ENCODE measurements around the gene SLC12A7. TPM values are rescaled to one million over a fixed set of nuclear protein-coding genes. Genes with fewer than 3 reads are reported as not detected.

SLC12A7 gene
- total RNA-seq, 1 donor from 2014 or later = 21.6 TPM

DNA sequence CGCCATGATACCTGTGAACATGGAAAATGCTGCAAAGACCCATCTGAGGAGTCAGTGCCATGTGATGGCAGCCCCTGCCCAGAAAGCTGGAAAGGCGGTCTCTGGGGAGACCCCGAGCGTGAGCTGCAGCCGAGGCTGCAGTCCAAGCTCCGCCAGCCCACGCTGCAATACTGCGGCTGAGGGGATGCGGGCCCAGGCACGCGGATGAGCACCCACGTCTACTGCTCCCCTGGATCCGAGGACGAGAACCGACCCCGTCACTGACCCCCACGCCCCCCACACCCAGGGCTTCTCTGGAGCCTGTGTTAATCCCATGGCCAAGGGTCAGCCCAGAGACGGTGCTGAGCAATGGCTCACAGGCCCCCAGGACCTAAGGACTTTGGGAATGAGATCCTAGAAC, 32.4 kb downstream of the SLC12A7 start:
- no peak for DNase-seq (ENCODE audit: low read depth, low spot score)

DNA sequence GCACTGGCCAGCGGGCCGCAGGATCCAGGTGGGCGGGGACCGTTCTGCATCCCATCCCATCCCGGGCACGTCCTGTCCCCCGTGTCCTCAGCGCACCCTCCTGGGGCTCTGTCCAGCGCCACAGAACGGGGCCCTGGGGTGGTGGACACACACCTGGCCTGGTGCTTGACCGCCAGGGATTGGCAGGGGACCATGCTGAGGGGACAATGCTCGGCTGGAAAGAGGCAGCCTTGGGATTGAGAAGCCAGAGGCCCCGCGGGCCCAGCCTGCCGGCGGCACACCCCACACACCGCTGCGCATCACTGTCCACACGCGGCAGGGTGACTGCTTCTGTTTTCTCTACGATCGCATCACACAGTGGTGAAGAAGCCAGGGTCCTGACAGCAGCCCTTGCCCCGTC, 33.0 kb downstream of the SLC12A7 start:
- DNase-seq (ENCODE audit: low read depth, low spot score) = no peak

DNA sequence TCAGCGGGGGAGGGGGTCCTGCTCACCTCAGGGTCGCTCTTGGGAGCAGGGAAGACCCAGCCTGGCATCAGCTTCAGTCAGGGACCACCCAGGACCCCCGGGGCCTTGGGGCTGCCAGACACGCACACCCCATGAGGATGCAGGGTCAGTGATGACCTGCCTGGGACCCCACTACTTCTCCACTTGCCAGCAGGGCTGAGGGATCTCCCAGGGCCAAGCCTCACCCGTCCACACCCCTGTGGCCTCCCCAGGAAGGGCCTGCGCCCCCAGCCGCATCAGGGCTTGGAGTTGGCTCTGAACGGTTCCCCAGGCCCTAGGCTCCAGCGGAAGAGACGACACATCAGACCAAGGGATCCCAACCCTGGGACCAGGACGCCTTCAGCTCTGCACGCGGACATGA, 33.7 kb downstream of the SLC12A7 start:
- no peak for DNase-seq (ENCODE audit: low read depth, low spot score)

DNA sequence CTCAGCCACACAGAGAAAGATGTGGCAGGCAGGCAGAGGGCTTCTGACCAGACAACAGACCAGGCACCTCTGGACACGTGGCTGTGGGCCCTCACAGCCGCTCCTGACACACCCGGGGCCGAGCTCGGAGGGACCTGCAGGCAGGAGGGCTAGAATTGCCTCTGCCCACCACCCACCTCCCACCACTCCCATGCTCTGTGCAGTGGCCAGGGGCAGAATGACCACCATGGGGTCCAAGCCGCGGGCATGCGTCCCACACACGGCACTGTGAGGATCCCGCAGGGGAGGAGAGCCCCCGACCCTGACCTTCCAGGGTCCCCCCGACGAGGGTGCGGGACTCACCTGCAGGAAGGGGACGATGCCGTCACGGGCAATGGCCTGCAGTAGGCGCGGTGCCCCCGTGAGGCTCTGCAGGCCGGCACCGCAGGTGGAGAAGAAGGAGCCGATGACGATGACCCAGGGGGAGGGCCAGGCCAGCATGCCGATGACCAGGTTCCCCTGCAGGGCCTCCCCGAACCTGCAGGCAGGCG, 34.3 kb downstream of the SLC12A7 start:
- no peak for DNase-seq (ENCODE audit: low read depth, low spot score)

DNA sequence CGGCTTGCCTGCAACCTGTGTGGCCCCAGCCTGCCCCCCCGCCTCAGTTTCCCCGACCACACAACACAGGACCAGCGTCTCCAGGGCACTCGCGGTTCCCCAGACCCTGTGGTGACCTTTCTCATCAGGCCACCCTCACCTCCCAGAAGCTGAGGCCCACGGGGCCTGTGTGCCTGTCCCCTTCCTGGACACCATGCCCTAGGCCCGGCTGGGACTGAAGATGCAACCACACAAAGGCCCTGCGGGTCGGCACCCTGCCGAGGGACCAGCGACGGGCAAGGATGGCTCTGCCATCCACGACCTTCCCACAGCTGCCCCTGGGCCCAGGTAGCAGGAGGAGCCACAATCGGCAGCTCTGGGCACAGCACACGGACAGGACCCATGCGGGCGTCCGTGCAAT, 34.8 kb downstream of the SLC12A7 start:
- DNase-seq (ENCODE audit: low read depth, low spot score) = no peak

DNA sequence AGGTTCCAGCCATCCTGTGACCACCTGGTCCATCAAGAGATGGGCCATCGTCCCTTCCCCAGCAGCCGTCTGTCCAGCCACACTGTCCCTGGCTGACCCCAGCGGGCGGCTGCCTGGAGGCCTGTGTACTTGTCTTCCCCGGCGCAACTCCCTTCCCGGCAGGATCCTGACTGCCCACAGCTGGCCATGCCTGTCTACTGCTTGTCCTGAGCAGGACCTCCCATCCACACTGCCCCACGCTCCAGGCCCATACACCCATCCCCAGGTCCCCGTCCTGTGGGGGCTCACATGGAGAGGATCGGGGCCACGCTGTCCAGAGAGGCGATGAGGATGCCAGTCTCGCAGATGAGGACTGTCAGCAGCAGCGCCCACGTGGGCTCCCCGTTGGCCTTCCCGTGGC, 35.5 kb downstream of the SLC12A7 start:
- no peak for DNase-seq (ENCODE audit: low read depth, low spot score)

DNA sequence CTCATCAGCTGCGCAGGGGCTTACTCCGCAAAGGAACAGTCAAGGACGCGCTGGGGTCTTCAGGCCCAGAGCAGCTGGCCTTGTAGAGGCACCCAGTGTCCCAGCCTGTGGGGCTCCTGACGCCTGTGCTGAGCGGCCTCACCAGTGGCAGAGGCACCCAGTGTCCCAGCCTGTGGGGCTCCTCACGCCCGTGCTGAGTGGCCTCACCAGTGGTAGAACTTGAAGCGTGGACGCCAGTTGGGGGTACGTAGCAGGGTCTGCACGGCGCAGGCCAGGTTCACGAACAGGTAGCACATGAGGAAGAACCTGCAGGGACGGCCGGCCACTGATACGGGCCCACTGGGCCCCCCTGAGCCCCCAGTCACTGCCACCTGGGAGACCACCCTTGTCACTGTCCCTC, 35.9 kb downstream of the SLC12A7 start:
- DNase-seq (ENCODE audit: low read depth, low spot score) = no peak

DNA sequence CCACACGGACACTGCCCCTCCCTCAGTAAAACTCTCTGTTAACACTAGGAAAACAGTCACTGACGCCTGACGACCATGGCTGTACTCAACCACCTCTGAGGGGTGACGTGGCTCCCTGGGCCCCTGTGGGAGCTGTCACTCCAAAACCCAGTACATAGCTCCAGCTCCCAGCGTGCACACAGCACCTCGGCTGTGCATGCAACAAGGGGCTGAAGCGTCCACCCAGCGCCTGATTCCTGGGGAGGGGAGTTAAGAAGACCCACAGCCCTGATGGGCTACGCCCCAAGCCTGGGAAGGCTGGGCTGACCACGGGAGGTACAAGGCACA, 36.3 kb downstream of the SLC12A7 start:
- no peak for DNase-seq (ENCODE audit: low read depth, low spot score)

DNA sequence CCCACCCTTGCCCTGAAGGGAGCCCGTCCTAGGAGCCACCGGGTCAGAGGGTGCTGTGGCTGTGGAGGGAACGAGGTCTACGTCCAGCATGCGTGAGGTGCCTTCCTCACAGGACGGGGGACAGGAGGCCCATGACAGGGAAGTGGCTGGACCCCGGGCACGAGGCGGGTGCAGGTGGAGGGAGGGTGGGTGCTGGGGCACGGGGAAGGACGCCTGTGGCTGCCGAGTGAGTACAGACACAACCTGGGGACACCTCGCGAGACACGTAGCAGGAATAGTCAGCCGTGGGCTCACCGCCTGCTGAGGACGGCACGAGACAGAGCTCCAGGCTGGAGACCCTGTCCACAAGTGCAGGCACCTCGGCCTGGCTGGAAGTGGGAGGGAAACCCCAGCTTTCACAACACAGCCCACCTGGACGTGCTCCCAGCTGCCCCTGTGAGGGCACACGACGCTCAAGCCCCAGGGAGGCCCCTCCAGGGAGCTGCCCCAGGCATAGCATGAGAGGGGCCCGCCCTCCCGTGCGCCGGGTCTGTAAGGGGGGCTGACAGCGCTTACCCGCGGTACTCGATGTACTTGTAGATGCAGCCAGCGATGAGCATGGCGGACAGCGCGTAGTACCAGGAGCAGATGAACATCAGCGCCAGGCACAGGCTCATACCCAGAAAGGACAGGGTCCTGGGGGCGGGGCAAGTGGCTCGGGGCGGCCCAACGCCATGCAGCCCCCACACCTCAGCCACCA, 36.9 kb downstream of the SLC12A7 start:
- no peak for DNase-seq (ENCODE audit: low read depth, low spot score)

DNA sequence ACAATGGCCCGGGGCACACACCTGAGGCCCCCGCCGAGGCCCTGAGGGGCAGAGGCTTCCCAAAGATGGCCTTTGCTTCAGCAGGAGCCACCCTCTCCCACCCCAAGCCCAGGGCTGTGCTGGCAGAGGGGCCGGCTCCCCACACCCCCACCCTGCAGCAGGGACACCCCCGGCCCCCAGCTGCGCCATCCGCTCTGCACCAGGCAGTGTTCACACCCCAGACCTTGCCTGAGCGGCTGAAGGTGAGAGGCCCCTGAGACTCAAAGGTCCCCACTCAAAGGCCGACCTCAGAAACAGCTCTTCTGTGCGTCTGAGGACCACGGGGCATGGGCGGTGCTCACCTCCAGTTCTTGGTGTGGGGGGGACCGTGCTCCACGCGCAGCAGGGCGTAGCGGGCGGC, 37.6 kb downstream of the SLC12A7 start:
- DNase-seq (ENCODE audit: low read depth, low spot score) = no peak

DNA sequence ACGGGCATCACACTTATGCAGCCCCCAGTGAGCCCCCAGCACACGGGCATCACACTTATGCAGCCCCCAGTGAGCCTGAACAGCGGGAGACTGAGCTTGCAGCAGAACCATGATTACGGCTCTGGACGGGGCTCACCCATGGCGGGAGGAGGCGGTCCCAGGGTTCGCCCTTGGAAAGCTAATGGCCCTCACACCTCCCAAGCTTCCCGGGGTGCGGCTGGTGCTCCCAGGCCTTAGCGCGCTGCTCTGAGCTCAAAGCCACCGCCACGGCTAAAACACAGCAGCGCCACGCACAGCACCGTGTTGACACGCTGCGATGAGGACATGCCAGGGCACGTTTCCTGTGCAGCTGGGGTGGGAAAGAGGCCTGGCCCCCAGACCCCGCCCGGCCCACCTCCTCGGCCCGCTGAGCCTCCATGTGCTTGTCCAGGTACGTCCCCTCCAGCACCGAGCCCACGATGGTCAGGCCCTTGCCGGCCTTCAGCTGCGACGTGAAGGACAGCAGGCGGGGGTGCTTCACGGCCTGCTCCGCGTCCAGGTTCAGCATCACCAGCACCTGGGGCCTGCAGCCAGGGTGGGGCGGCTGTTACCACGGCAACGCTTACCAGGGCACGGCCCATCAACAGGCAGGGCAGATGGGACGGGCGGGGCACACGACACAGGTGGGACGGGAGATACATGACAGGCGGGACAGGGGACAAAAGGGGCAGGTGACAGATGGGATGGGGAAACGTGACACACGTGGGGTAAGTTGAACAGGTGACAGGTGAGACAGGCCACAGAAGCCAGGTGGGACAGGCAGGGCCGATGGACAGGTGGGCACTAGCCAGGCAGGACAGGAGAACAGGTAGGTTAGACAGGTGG, 38.4 kb downstream of the SLC12A7 start:
- no peak for DNase-seq (ENCODE audit: low read depth, low spot score)

DNA sequence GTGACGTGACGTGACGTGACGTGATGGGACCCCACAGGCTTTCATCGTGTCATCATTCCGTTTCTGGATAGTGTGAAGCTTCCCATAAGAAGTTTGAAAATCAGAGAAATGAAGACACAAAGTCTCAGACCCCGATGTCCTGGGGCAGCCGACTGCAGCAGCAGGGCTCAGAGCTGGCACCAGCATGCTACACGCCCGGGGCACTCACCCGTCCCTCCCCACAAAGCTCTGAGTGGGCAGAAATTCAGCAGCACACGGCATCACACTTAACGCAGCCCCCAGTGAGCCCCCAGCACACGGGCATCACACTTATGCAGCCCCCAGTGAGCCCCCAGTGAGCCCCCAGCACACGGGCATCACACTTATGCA, 42.2 kb downstream of the SLC12A7 start:
- no peak for DNase-seq (ENCODE audit: low read depth, low spot score)

DNA sequence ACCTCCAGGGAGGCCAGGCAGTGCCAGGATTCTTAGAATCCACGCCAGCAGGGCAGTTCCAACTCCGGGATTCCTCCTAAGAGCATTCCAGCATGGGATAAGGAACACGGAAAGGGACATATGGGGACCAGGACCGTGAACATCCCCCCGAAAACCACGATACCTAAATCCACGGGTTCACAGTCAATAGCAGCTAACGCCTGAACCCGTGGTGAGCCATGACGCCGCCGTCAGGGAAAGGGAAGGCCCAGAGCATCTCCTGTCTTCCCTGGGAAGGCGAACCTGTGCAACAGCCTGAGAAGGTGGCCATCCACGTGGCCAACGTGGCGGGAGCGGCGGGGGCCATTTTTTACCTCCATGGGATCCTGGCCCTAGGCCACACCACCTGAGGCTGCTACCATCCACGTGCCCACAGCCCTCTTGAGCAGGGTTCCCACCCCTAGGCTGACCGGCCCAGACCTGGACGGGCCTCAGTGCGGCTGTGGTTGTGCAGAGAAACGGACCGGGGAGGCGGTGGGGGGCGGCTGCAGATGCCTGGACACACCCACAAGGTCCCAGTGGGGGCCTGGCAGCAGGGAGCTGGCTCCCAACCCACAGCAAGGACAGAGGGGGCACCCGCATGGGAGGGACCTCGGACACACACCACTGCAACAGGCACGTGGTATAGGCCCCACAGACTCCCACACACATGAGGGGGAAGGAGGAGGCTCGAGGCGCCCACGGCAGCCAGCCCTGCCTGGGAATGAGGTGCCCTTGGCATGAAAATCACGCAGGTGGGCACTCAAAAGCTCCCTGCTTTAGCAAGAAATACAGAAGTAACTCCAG, 42.8 kb downstream of the SLC12A7 start:
- DNase-seq (ENCODE audit: low read depth, low spot score) = no peak

DNA sequence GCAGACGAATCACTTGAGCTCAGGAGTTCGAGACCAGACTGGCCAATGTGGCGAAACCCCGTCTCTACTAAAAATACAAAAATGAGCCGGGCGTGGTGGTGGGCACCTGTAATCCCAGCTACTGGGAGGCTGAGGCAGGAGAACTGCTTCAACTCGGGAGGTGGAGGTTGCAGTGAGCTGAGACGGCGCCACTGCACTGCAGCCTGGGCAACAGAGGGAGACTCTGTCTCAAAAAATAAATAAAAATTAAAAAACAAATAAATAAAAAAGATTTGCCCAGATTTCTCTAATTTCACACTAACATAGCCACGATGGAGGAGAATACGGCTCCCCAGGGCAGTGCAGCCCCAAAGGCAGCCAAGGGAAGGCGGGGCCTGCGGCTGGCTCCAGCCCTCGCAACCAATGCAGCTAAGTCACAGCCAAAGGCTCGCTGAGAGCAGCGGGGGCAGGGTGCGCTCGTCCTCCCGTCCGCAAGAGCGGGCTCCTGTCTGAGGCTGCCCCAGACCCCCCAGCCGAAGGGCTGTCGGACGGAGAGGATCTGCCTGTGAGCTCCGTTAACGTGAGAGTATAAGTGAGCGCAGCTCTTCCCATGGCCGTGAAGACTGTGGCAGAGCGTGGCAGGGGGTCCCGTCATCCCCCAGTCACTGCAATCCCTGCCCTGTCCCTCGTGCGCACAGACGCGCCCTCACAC, 43.5 kb downstream of the SLC12A7 start:
- no peak for DNase-seq (ENCODE audit: low read depth, low spot score)

DNA sequence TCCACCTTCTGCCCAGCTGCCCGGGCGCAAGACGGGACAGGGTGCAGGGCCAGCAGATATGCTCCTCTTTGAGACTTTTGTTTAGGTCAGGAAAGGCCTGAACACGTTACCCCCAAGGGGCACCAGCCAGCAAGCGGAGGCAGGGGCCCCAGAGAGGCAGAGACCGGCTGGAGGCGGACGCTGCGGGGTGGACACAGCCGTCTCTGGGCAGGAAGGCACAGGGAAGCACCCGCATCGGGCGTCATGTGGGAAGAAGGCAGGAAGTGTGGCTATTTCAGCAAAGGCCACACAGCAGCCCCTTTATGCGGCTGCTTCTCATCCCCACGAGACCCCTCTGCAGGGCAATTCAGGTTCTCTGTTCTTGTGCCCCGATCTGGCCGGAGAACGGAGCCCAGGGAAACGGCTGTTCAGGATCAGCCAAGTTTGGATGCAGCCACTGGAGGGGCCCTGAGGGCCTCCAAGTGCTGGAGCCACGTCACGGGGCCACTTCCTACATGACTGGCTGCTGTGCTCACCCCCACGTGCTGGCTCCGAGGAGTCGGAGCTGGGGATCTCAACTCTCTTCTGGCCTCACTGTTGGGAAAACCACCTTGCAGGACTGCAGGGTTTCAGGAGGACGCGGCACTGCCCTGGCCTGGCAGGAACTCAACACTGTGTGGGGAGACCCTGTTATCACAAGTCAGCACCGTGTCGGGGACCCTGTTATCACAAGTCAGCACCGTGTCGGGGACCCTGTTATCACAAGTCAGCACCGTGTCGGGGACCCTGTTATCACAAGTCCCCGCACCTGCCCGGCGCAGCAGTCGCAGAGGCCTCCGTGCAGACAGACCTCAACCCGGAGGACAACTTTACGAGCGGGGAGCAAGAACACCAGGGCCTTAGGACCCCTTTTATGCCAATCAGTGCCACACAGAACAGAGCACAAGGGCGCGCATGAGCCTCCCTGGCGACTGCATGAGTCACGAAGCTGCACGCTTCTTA, 44.4 kb downstream of the SLC12A7 start:
- no peak for DNase-seq (ENCODE audit: low read depth, low spot score)

DNA sequence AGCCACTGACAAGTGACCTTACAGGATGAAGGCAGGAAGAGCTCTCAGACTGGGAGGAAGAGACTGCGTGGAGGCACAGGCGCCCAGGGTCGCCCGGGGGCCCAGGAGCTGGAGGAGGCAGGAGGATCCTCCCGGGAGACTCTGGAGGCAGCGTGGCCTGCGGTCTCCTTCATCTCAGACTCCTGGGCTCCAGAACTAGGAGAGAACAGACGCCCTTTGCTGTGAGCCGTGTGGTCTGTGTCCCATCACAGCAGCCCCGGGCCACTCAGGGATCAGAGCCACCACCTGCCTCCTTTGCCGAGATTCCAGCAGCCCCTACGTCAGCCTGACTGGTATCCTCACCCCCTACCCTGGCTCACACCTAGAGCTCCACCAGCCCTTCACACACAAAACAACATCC, 45.2 kb downstream of the SLC12A7 start:
- DNase-seq (ENCODE audit: low read depth, low spot score) = no peak

DNA sequence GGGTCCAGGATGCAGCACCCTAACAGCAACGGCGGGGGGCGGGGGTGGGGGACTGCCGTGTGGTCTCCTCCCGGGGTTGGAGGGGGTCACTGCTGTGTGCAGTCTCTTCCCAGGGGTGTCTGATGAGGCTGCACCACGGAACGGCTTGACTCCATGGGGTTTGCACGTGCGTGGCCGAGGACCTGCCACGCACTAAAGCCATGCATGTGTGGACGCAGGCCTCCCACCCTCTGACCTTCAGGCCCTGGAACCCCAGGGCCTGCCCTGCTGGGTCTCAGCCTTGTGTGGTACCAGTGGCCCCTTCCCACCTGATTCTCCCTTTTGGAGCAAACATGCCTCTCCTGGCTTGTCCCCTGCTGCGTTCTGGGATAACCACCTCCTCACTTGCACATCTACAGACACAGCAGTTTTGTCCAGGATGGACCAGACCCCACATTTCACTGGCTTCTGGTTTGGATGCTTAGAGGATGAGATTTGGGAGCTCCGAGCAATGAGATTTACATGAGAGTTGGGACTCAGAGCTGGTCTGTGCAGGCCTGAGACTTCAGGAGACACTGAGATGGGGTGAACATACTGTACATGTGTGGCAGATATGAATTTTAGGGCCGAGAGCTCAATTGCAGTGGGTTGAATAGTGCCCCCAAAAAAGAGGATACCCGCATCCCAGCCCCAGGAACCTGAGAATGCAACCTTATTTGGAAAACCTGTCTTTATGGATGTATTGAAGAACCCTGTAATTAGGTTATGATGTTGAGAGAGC, 45.8 kb downstream of the SLC12A7 start:
- no peak for DNase-seq (ENCODE audit: low read depth, low spot score)

DNA sequence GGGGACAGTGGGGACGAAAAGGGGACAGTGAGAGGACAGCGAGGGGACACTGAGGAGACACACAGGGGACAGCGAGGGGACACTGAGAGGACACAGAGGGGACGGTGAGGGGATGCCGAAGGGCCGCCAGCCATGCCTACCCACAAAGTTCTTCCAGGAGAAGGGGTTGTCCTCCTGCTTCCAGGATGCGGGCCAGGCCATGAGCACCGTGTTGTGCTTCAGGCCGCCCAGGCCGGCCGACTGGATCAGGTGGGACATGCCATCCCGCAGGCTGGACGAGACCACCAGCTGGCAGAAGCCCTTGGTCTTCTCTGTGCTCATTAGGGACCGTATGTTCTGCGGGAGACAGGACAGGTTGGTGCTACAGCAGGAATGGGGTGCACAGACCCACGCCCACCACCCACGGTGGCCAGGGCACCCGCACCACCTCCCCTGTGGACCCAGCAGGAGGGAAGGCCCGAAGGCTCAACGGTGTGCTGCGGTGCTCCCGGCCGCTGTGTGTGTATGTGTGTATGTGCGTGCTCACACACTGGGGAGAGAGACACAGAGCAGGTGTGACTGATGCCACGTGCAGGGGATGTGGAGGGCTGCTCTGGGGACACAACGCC, 46.6 kb downstream of the SLC12A7 start:
- DNase-seq (ENCODE audit: low read depth, low spot score) = no peak
